ENCODE results near the gene GSPT1.
"Not testable (repeated sequence)": the region's sequence is repeated elsewhere in the genome, so short reads cannot be mapped to it uniquely, and the experiment has no call there.

The GSPT1 gene

GRCh38 chr16:11857161-11857560 lies 58.6 kb downstream of the GSPT1 start:
- no peak for DNase-seq (ENCODE audit: low read depth)

- no peak for DNase-seq (ENCODE audit: low read depth)
Measured at GRCh38 chr16:11852092-11852809, 63.5 kb downstream of the GSPT1 start.

- peak; percentile 88 for DNase-seq (ENCODE audit: low read depth)
Measured at GRCh38 chr16:11851294-11852091, 64.3 kb downstream of the GSPT1 start, which contains the start of gene RSL1D1. Gene RSL1D1, minus strand, starts transcription at chr16:11851542. Its CDS starts 30 bp downstream, at chr16:11851512.

GRCh38 chr16:11848842-11849241 lies 66.9 kb downstream of the GSPT1 start:
- DNase-seq (ENCODE audit: low read depth) = no peak

- DNase-seq (ENCODE audit: low read depth) = no peak
Measured at GRCh38 chr16:11844499-11844898, 71.3 kb downstream of the GSPT1 start.

- no peak for DNase-seq (ENCODE audit: low read depth)
Measured at GRCh38 chr16:11843861-11844260, 71.9 kb downstream of the GSPT1 start.

GRCh38 chr16:11843206-11843605 lies 72.5 kb downstream of the GSPT1 start:
- DNase-seq (ENCODE audit: low read depth) = no peak

GRCh38 chr16:11841026-11841425 lies 74.7 kb downstream of the GSPT1 start:
- no peak for DNase-seq (ENCODE audit: low read depth)

- DNase-seq (ENCODE audit: low read depth) = no peak
Measured at GRCh38 chr16:11836650-11837244, 79.0 kb downstream of the GSPT1 start.

- DNase-seq (ENCODE audit: low read depth) = no peak
Measured at GRCh38 chr16:11835891-11836649, 79.7 kb downstream of the GSPT1 start.

- no peak for DNase-seq (ENCODE audit: low read depth)
Measured at GRCh38 chr16:11835309-11835708, 80.4 kb downstream of the GSPT1 start.

- no peak for DNase-seq (ENCODE audit: low read depth)
Measured at GRCh38 chr16:11833951-11834695, 81.6 kb downstream of the GSPT1 start.

- DNase-seq (ENCODE audit: low read depth) = no peak
Measured at GRCh38 chr16:11828696-11829095, 87.1 kb downstream of the GSPT1 start.

- DNase-seq (ENCODE audit: low read depth) = not testable (repeated sequence)
Measured at GRCh38 chr16:11825520-11826165, 90.1 kb downstream of the GSPT1 start.

- DNase-seq (ENCODE audit: low read depth) = no peak
Measured at GRCh38 chr16:11824362-11824761, 91.4 kb downstream of the GSPT1 start.

- DNase-seq (ENCODE audit: low read depth) = not testable (repeated sequence)
Measured at GRCh38 chr16:11823645-11824044, 92.1 kb downstream of the GSPT1 start.

- no peak for DNase-seq (ENCODE audit: low read depth)
Measured at GRCh38 chr16:11819798-11820197, 96.0 kb downstream of the GSPT1 start.

GRCh38 chr16:11818970-11819369 lies 96.8 kb downstream of the GSPT1 start:
- not testable (repeated sequence) for DNase-seq (ENCODE audit: low read depth)

Measured in T follicular helper cell (primary cell).